ENCODE results near the gene DNAH6.
"Not testable (repeated sequence)": the region's sequence is repeated elsewhere in the genome, so short reads cannot be mapped to it uniquely, and the experiment has no call there.

DNAH6 gene, protein sequence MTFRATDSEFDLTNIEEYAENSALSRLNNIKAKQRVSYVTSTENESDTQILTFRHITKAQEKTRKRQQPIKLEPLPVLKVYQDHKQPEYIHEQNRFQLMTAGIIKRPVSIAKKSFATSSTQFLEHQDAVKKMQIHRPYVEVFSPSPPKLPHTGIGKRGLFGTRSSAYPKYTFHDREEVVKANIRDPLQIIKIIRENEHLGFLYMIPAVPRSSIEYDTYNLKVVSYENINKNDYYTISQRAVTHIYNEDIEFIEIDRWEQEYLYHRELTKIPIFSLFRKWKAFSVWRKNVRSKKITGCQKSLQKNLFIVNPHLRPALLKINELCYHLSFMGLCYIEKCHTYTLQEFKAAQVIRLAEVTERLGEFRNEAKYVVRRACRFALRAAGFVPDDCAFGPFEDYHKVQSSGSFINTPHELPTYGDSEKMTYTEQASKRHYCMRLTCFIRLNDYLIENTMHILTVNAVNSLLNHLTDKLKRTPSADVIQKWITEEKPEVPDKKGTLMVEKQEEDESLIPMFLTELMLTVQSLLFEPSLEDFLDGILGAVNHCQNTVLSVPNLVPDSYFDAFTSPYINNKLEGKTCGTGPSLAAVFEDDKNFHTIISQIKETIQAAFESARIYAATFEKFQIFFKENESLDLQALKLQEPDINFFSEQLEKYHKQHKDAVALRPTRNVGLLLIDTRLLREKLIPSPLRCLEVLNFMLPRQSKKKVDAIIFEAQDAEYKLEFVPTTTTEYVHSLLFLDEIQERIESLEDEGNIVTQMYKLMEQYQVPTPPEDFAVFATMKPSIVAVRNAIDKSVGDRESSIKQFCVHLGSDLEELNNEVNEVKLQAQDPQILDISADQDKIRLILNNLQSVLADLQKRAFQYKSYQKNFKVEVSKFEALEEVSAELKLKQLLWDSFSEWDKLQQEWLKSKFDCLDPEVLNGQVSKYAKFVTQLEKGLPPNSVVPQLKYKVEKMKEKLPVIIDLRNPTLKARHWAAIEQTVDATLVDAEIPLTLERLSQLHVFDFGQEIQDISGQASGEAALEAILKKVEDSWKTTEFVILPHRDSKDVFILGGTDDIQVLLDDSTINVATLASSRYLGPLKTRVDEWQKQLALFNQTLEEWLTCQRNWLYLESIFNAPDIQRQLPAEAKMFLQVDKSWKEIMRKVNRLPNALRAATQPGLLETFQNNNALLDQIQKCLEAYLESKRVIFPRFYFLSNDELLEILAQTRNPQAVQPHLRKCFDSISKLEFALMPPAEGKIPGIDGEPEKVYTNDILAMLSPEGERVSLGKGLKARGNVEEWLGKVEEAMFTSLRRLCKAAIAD (N-terminal part only)

DNA sequence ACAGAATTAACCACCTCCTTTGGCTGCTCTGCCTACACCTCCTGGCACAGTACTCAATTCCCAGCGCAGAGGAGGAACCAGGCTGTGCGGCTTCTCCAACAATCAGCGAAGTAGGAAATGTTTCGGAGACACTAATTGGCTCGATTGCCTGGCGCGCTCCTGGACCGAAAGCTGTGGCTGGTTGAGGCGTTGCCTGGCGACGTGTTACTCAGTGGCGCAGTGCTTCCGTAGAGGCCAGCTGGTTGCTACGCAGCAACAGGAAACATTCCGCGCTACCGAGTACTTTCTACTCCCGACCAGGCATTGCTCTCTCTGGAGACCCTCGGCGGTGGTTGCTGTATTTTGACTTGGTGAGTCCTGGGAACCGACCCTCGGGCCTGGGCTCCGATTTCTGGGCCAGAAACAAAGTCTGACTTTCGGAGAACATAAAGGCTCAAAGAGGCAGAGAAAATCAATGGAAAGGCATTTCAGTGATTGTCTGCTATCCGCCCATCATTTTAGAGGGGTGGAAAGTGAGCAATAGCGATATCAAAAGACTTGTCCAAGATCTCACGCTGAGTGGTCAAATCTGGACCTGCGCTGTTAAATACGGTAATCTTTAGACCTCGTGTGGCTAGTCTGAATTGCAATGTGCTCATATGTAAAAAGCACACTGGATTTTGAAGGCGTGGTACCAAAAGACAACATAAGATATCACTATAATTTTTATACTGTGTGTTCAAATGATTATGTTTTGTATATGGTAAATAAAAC, at the start of gene DNAH6:
DNAH6 (plus strand) TSS at position 265 of the 753 bp plus-strand sequence. CDS start 1,329 bp downstream, outside the sequence.
- DNase-seq (ENCODE audit: low spot score), result peak; percentile 88

DNA sequence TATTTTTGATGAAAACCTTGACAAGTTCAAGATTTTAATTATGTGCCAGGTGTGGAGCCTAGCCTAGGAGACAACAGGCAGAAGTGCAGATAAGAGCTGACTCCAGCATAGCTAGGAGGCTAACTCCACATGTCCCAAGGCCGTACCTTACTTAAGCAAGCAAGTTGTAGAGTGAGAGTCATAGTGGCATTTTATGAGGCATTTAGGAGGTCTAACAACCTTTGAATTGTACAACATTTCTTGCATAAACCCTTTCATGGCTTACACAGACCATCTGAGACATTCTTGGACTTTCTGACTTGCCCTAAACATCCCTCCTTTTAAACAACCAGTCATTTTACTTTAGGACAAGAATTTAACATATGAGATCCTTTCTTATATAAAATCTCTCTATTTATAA, 48.9 kb upstream of the DNAH6 start:
- DNase-seq (ENCODE audit: low spot score), result no peak

DNA sequence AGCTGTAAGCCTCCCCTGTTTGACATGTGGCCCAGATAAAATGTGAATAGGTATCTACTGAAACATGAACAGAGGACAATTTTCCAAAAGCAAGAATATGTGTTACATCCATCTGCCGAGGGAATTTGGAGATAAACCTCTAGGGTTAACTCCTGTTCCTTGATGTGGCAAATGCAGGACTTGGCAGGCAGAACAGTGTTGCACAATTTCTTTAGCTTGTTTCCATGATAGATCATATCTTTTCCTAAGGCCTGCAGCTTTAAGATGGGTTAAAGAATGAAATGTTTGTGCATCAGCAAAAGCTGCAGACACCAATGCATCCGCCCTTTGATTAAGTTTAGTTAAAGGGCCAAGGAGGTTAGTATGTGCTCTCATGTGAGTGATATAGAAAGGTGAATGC, 43.9 kb upstream of the DNAH6 start:
- not testable (repeated sequence) for DNase-seq (ENCODE audit: low spot score)

GRCh38 chr2:84472856-84473565, 43.3 kb upstream of the DNAH6 start:
- no peak for DNase-seq (ENCODE audit: low spot score)

GRCh38 chr2:84474176-84474575, 42.1 kb upstream of the DNAH6 start:
- DNase-seq (ENCODE audit: low spot score), result no peak

- peak; percentile 50 for DNase-seq (ENCODE audit: low spot score)
These were observed 38.4 kb upstream of the DNAH6 start for GRCh38 chr2:84477886-84478285.

DNA sequence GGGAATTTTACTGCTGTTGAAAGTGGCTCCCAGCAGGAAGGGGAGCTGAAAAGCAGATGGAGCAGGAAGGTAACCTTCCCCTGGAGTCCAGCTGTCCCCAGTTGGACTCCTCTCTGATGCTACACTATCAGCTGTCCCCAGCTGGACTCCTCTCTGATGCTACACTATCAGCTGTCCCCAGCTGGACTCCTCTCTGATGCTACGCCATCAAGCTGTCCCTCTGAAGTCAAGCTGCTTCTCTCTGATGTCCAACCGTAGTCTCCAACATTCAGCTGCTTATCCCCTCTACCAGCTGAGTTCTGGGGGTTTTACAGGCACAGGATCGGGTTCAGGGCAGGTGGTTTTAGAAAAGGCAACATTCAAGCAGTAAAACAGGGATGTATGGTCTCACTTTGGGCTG, 37.4 kb upstream of the DNAH6 start:
- no peak for DNase-seq (ENCODE audit: low spot score)

GRCh38 chr2:84481702-84482101, 34.6 kb upstream of the DNAH6 start:
- no peak for DNase-seq (ENCODE audit: low spot score)

DNA sequence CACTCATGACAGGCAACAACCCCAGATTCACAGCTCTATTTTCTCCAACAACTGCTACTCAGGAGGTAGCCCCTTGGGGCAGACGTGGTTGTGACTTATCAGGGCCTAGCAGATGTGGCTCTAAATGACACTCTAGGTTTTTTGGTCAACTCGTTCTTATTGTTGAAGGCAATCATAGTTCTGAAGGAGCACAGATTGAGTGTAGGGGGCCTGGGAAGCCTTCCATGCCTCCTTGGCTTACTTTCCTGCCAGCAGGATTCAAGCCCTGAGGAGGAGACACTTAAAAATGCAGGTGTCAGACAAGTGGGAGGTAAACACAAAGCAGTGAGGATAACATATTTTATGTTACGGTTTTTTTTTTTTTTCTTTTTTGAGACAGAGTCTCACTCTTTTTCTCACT, 33.7 kb upstream of the DNAH6 start:
- DNase-seq (ENCODE audit: low spot score), result no peak

DNA sequence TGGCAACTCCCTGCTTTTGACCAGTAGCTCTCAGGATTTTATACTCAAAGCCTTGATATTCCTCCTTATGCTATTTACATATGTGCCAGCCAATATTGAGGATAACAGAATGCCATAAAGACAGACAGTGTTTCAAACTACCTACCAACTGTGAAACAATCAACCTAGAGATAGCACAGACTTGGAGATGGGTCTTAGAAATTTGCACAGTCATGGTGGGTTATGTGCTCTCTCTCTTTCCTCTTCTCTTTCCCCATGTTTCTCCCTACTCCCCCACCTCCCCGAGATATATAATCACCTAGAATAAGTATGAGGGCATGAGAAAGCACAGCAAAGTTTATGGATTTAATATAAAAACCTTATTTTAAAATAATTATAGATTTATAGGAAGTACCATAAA, 33.0 kb upstream of the DNAH6 start:
- DNase-seq (ENCODE audit: low spot score), result no peak

- DNase-seq (ENCODE audit: low spot score), result no peak
These were observed 29.7 kb upstream of the DNAH6 start for GRCh38 chr2:84486441-84487115.

DNA sequence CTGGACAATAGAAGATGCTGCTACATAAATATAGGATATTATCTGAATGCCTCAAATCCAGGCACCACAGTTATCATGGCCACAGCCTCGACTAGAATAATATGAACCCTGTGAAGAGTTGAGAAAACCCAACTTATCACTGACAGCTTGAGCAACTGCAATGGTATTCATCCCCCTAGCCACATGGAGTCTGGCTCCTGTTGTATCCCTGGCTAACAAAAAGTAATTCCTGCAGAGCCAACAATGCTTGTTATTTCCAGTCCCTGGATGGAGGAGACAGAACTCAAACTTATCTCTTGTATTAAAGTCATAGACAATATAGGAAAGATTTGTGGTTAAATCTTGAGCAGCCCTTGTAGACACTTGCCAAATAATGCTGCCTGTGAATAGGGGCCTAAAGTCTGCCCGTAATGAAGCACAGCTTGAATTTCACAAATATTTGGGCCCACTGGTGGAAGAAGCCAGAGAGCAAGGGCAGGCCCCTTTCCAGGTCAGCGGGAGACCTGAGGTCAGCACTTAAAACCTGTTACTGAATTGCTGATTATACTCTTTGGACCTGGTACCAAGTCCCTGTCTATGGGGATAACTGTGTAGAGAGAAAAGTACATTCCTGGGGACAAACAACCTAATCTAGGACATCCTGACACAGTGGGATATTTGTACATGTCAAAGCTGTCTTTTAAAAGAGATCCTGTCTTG, 28.9 kb upstream of the DNAH6 start:
- DNase-seq (ENCODE audit: low spot score), result no peak

DNA sequence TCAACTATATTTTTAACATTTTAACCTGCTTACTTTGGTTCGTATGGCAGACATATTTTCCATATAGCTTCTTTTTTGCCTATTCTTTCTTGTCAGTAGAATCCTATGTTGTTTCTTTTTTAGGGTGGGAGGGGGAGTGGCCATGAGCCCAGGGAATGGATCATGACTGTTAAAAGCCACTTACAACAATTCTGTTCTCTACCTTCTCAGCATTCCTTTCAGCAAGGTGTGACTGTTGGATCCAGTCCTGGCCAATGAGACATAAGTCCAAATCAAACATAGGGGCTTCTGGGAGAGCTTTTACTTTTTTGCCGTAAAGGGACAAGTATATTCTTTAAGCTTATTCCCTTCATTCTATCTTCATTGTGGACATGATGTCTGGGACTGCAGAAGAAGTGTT, 25.0 kb upstream of the DNAH6 start:
- no peak for DNase-seq (ENCODE audit: low spot score)

GRCh38 chr2:84491741-84492140, 24.6 kb upstream of the DNAH6 start:
- DNase-seq (ENCODE audit: low spot score), result no peak

DNA sequence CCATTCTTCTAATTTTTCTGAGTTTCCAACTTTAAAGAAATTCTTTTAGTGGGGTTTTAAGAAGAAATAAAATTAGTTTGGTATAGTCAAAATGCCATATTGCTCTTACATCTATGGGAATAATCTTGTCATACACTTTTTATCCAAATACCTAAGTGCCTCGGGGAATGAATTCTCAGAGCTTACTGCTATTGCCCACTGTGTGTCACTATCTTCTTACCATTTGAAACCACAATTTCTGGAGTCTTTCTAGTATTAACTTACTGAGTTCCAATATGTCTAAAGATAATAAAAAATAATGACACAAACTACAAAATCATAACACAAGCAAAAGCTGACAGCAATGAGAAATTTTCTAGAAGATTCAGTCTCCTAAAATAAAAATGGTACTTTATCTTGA, 23.7 kb upstream of the DNAH6 start:
- no peak for DNase-seq (ENCODE audit: low spot score)

DNA sequence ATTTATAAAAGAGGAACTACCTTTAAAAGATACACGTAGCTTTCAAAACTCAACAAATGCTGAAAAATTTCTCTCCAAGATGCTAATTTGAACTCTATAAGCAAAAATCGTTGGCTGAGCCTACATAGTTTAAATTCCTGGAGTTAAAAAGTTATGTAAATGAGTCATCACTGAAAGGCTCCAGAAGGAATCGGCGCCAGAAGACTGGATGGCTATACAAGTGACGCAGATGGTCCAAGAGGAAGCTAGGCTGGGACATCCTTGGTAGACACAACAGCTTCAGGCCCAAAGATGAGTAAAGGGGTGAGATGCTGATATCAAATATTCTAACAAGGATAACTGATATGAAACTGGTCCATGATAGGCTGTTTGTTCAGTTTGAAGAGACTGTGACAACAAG, 22.8 kb upstream of the DNAH6 start:
- DNase-seq (ENCODE audit: low spot score), result no peak

DNA sequence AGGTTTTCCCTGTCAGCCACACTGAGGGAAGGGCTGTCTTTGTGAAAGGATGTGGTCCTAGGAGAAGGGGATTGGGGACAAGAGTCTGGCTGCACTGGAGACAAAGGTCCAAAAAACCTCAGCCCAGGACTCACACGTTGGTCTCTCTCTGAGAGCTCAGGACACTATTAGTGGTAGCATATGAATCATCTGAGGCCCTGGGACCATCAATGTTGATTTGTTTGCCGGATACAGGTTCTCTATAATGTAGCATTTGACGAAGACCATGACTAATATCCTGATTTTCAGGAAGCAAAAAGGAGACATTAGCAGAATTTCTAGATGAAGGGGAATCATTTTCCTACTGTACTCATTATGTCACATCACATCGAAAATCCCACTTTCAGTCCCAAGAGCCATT, 22.2 kb upstream of the DNAH6 start:
- no peak for DNase-seq (ENCODE audit: low spot score)

DNA sequence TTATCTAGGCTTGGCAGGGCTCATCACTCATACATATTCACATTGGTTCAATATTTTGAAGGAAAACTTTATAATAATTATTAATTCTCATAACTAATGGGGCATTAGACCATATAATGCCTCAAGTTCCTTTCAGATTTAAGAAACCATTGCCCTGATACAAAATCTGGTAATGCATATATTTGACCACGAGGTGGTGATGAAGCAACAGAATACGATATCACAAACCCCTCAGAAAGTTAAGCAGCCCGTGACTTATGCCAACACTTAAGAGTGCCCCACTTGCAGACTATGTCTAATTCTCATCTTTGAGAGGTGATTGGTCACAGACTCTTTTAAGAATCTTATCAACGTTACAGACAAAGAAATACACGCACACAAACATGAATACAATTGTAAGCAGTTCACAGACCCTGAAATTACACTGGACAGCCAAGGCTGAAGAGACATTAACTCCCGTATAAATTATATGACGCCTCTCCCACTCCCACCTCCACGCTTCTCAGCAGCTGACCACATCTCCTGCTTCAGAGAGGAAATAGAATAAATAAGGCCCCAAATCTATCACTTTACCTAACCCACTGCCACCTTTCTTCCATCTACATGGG, 20.7 kb upstream of the DNAH6 start:
- peak; percentile 47 for DNase-seq (ENCODE audit: low spot score)

DNA sequence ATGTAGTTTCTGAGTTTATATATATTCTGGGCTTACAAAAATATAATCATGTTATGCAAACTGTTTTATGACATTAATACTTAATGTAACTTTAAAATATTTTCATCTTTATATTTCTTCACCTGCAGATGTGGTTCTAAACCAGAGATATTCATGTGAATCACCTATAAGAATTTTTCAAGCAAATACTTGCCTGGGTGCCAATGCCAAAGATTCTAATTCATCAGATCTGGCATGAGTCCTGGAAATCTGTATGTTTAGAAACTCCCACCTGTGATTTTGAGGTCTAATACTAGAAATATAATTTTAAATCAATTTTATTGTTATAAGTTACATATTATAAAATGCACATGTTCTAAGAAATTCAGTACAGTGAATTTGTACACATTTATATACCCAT, 19.9 kb upstream of the DNAH6 start:
- DNase-seq (ENCODE audit: low spot score), result no peak
